SK-N-SH (cell line): Measurements from ENCODE around the gene TUBB2B. TPM values are rescaled to one million over a fixed set of nuclear protein-coding genes. Genes with fewer than 3 reads are reported as not detected.

Source experiments
- CTCF ChIA-PET: fragments of 300-600, 350-600 bp; formaldehyde crosslinking; extraction: SDS; loops from one replicate; lab custom pipeline; 2021; lab: Yijun Ruan, JAX
- POLR2A ChIA-PET: fragments of 350-600 bp; sonication (Branson Sonifier 250); formaldehyde crosslinking; extraction: SDS; loops from one replicate; lab custom pipeline; 2020; ENCODE audit warnings: antibody characterized with exemption, inconsistent platforms; lab: Yijun Ruan, JAX
- DNase-seq: peaks from one replicate; pipeline ENCODE4 v3.0.0; 2012
- H2AFZ ChIP-seq: fragments of 200-600 bp; sonication (generic); 2 replicates; pipeline ENCODE4 v1.8.1; 2016; ENCODE audit warnings: antibody characterized with exemption, mild to moderate bottlenecking, low read depth
- H3F3A ChIP-seq: fragments of 200-600 bp; sonication (generic); replicated peaks from 2 replicates; pipeline ENCODE3; 2016; ENCODE audit warnings: antibody characterized with exemption, mild to moderate bottlenecking; ENCODE audit not compliant: insufficient read depth
- H3K27ac ChIP-seq, 2 experiments: fragments of 200-500 bp in 1 of 2; fragments of 200-600 bp in 1 of 2; sonication (Bioruptor generic) in 1 of 2; sonication (generic), shearing (Covaris generic) in 1 of 2; 2 replicates each; pipeline versions ENCODE4 v1.5.1 to v1.6.1; 2014 to 2016; ENCODE audit warnings: low read depth in 2 of 2, inconsistent platforms in 1 of 2, low read length in 1 of 2, mild to moderate bottlenecking in 1 of 2, mixed read lengths in 1 of 2
- H3K27me3 ChIP-seq: fragments of 200-600 bp; sonication (generic), shearing (Covaris generic); 2 replicates; pipeline ENCODE4 v1.6.1; 2016; ENCODE audit warnings: mixed run types; ENCODE audit not compliant: insufficient read depth
- H3K36me3 ChIP-seq, 2 experiments: fragments of 200-500 bp in 1 of 2; fragments of 200-600 bp in 1 of 2; sonication (Bioruptor generic) in 1 of 2; sonication (generic) in 1 of 2; replicated peaks in 1 of 2; 2 replicates each; pipeline versions ENCODE3 to v1.5.1; 2014 to 2016; ENCODE audit warnings: low read length in 1 of 2, mild to moderate bottlenecking in 1 of 2; ENCODE audit not compliant: insufficient read depth in 2 of 2, control insufficient read depth in 1 of 2
- H3K4me1 ChIP-seq, 2 experiments: fragments of 200-500 bp in 1 of 2; fragments of 200-600 bp in 1 of 2; sonication (Bioruptor generic) in 1 of 2; sonication (generic), shearing (Covaris generic) in 1 of 2; 2 replicates each; pipeline versions ENCODE4 v1.5.1 to v1.6.1; 2014 to 2016; ENCODE audit warnings: low read depth in 1 of 2, low read length in 1 of 2, mixed run types in 1 of 2; ENCODE audit not compliant: insufficient read depth in 2 of 2, control insufficient read depth in 1 of 2
- H3K4me2 ChIP-seq: fragments of 200-600 bp; sonication (generic), shearing (Covaris generic); 2 replicates; pipeline ENCODE4 v1.6.1; 2017; ENCODE audit warnings: mixed run types
- H3K4me3 ChIP-seq, 2 experiments: fragments of 200-500 bp in 1 of 2; fragments of 200-600 bp in 1 of 2; sonication (Bioruptor generic) in 1 of 2; sonication (generic), shearing (Covaris generic) in 1 of 2; 2 replicates each; pipeline versions ENCODE4 v1.5.1 to v1.8.1; 2014 to 2016; ENCODE audit warnings: low read depth in 2 of 2, inconsistent platforms in 1 of 2, low read length in 1 of 2, mild to moderate bottlenecking in 1 of 2, mixed read lengths in 1 of 2, moderate library complexity in 1 of 2
- H3K79me2 ChIP-seq: fragments of 200-600 bp; sonication (generic); 2 replicates; pipeline ENCODE4 v1.8.1; 2017; ENCODE audit warnings: mild to moderate bottlenecking; ENCODE audit not compliant: insufficient read depth
- H3K9ac ChIP-seq: fragments of 200-600 bp; sonication (generic); 2 replicates; pipeline ENCODE4 v1.6.1; 2017; ENCODE audit warnings: mixed run types
- H3K9me2 ChIP-seq: fragments of 200-600 bp; sonication (generic); 2 replicates; pipeline ENCODE4 v1.6.1; 2017; ENCODE audit warnings: mixed run types
- H3K9me3 ChIP-seq: fragments of 200-600 bp; sonication (generic); 2 replicates; pipeline ENCODE4 v1.6.1; 2017; ENCODE audit warnings: mixed run types, mild to moderate bottlenecking, moderate library complexity
- H4K20me1 ChIP-seq: fragments of 200-600 bp; sonication (generic); 2 replicates; pipeline ENCODE4 v1.6.1; 2017; ENCODE audit warnings: mild to moderate bottlenecking, mixed run types; ENCODE audit not compliant: insufficient read depth
- CTCF ChIP-seq: fragments of 200-600 bp; sonication (generic); IDR thresholded peaks from 2 replicates; pipeline ENCODE4 v1.6.1; 2017; ENCODE audit warnings: antibody characterized with exemption, mild to moderate bottlenecking, moderate library complexity
- ELF1 ChIP-seq: IDR thresholded peaks from 2 replicates; pipeline ENCODE4 v1.4.0; 2012
- EZH2phosphoT487 ChIP-seq: fragments of 200-600 bp; sonication (generic); IDR thresholded peaks from 2 replicates; pipeline ENCODE4 v1.6.1; 2017; ENCODE audit warnings: low read depth, mixed run types, mild to moderate bottlenecking, antibody characterized with exemption, moderate library complexity, borderline replicate concordance
- FOSL2 ChIP-seq: IDR thresholded peaks from 2 replicates; pipeline ENCODE4 v1.4.0; 2012; ENCODE audit warnings: low read depth, mild to moderate bottlenecking, moderate library complexity, borderline replicate concordance
- GATA2 ChIP-seq: sonication (generic); formaldehyde crosslinking; IDR thresholded peaks from 2 replicates; pipeline ENCODE4 v1.5.0; 2020; ENCODE audit warnings: mild to moderate bottlenecking, missing genetic modification reagents
- IRF3 ChIP-seq: fragments of 150-350 bp; IDR thresholded peaks from 2 replicates; pipeline ENCODE4 v1.6.1; 2016; ENCODE audit warnings: mild to moderate bottlenecking, low read depth, low read length
- JUND ChIP-seq: IDR thresholded peaks from 2 replicates; pipeline ENCODE4 v1.4.0; 2012
- MEF2A ChIP-seq: IDR thresholded peaks from 2 replicates; pipeline ENCODE4 v1.4.0; 2012; ENCODE audit warnings: low read depth, borderline replicate concordance
- MXI1 ChIP-seq: IDR thresholded peaks from 2 replicates; pipeline ENCODE4 v1.6.1; 2012; ENCODE audit warnings: mild to moderate bottlenecking, low read depth, low read length, improper control_type of control experiment
- POLR2AphosphoS5 ChIP-seq: IDR thresholded peaks from 2 replicates; pipeline ENCODE4 v1.6.1; 2012; ENCODE audit warnings: low read depth, low read length
- RAD21 ChIP-seq: IDR thresholded peaks from 2 replicates; pipeline ENCODE4 v1.6.1; 2012; ENCODE audit warnings: mild to moderate bottlenecking, low read length
- RCOR1 ChIP-seq: fragments of 150-350 bp; IDR thresholded peaks from 2 replicates; pipeline ENCODE4 v1.6.1; 2017; ENCODE audit warnings: antibody characterized with exemption, low read length
- REST ChIP-seq: IDR thresholded peaks from 2 replicates; pipeline ENCODE4 v1.6.1; 2012; ENCODE audit warnings: mild to moderate bottlenecking, low read depth, low read length, moderate library complexity
- RXRA ChIP-seq: IDR thresholded peaks from 2 replicates; pipeline ENCODE4 v1.4.0; 2012; ENCODE audit warnings: low read depth, mild to moderate bottlenecking, borderline replicate concordance
- SIN3A ChIP-seq: IDR thresholded peaks from 2 replicates; pipeline ENCODE4 v1.6.1; 2012; ENCODE audit warnings: low read depth, mild to moderate bottlenecking, low read length, moderate library complexity, borderline replicate concordance
- SMC3 ChIP-seq: IDR thresholded peaks from 2 replicates; pipeline ENCODE4 v1.6.1; 2012; ENCODE audit warnings: low read depth, low read length, improper control_type of control experiment
- WGBS: methylation state at CpG from one replicate; pipeline ENCODE4 v1.1.6; 2017; ENCODE audit warnings: low lambda C conversion rate; 5-methylcytosine and 5-hydroxymethylcytosine counted together
- polyA plus RNA-seq, 3 experiments: library from polyadenylated mRNA; depleted of rRNA; stranded (reverse); fragments of >200 nt; gene quantifications; 2 replicates each; pipeline ENCODE4 v1.2.3, GENCODE V29; 2012
- TF ChIP-seq, protein P1 (sequence below): IDR thresholded peaks from 2 replicates; pipeline ENCODE4; 2012

TUBB2B gene
- polyA plus RNA-seq, 1 of the 3 experiments (the other 2 are of a cell fraction), result 162 TPM

DNA sequence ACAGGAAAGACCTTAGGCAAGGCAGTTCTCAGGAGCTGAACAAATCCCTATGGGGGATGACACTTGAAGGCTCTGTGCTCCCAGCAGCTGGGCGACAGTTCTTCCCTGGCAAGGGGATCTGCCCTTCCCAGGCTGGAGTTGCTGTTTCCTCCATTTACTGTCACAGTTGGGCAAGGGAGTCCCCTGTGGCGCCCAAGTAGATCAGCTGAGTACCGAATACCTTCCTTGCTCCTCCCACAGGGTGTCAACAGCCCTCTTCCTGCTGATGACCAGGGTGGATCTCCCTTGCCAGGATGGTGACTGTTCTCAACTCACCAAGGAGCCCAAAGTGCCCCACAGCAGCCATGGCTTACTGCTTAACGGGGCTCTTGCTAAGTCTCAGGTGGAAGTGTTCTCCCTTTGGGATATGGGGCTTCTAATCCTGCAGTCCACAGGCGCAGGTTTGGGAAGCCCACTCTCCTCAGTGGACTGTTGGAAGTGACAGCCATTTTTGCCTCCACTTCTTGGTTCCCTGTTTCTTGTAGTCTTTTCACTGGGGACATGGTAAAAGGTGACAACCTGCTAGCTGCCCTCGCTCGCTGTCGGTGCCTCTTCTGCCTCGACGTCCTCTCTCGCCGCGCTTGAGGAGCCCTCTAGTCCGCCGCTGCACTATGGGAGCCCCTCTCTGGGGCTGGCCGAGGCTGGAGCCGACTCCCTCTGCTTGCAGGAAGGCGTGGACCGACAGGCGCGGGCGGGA is 25.6 kb upstream of the TUBB2B start (continued):
- TF ChIP-seq MXI1 (no peak), SIN3A (no peak)
- TF ChIP-seq, all 33 proteins: peak for 0

DNA sequence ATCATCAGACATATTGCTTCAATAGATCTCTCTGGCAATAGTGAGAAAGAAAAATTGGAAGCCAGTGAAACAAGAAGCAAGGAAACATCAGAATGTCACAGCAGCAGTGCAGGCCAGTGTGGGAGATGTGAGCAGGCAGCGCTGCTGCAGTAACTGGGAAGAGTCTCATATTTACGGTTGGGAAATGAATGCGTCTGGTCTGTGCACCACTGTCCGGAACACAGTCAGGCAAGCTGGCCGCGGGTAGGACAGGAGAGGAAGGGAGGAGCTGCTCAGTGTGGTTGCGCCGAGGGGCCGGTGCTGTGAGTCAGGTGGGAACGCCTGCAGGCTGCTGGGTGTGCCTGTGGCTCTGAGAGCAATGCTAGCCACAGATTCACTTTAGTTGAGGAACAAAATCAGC is 24.9 kb upstream of the TUBB2B start:
- no peaks in the 10 kb centered on the region for H3K36me3 ChIP-seq
- POLR2A ChIA-PET, result interaction anchor here (0.9 to 6.5 kb wide), 3 partner anchors 22 to 90 kb away, joined by 3 to 88 read pairs (median 16); no protein-coding TSS in a partner anchor

More for the DNA sequence above, 24.9 kb upstream of the TUBB2B start:
- H3K4me2 ChIP-seq, result no peak overlapping the region
- 96% methylated on average over 9 of the region's 10 CpGs for WGBS
- CTCF ChIA-PET, result interaction anchor here (0.7 to 5.8 kb wide), 21 partner anchors 8 to 1538 kb away, joined by 3 to 63 read pairs (median 6); partner anchors contain the start of genes BPHL, PSMG4, RIPK1 and TUBB2A
- H4K20me1 ChIP-seq, result no peaks in the 10 kb centered on the region
- no peak overlapping the region for H3K4me3 ChIP-seq
- no peaks in the 10 kb centered on the region; the same call in 1 of the 2 replicates for H3K27me3 ChIP-seq
- TF ChIP-seq RAD21, result no peak
- TF ChIP-seq CTCF, result no peak
- no peak for TF ChIP-seq ELF1
- TF ChIP-seq SIN3A, result no peak
- TF ChIP-seq RXRA, result no peak
- TF ChIP-seq SMC3, result no peak
- no peak for TF ChIP-seq REST
- TF ChIP-seq POLR2AphosphoS5, result no peak
- TF ChIP-seq RCOR1, result no peak
- TF ChIP-seq EZH2phosphoT487, result no peak
- TF ChIP-seq JUND, result no peak
- TF ChIP-seq, protein P1, sequence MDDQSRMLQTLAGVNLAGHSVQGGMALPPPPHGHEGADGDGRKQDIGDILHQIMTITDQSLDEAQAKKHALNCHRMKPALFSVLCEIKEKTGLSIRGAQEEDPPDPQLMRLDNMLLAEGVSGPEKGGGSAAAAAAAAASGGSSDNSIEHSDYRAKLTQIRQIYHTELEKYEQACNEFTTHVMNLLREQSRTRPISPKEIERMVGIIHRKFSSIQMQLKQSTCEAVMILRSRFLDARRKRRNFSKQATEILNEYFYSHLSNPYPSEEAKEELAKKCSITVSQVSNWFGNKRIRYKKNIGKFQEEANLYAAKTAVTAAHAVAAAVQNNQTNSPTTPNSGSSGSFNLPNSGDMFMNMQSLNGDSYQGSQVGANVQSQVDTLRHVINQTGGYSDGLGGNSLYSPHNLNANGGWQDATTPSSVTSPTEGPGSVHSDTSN, result no peak
- TF ChIP-seq FOSL2, result no peak
- no peak for TF ChIP-seq MEF2A
- no peak for TF ChIP-seq IRF3
- no peak for TF ChIP-seq GATA2
- H3K9ac ChIP-seq, result no peak overlapping the region
- no peaks in the 10 kb centered on the region for H3K9me2 ChIP-seq
- peaks cover 7% of the 10 kb centered on the region for H3F3A ChIP-seq
- no peak overlapping the region for H3K27ac ChIP-seq
- peaks cover 14 to 16% of the 10 kb centered on the region in 2 experiments for H3K4me1 ChIP-seq
- no peak for DNase-seq
- no peaks in the 10 kb centered on the region for H3K79me2 ChIP-seq
- H2AFZ ChIP-seq, result no peak overlapping the region
- no peaks in the 10 kb centered on the region for H3K9me3 ChIP-seq
